HG02623 (cell line): ENCODE results near the gene PAX7.
"Not testable (repeated sequence)": the region's sequence is repeated elsewhere in the genome, so short reads cannot be mapped to it uniquely, and the experiment has no call there.

Source experiments
- ATAC-seq: cut with Tn5 transposase; IDR thresholded peaks from one replicate; pipeline ENCODE4 v1.9.1; 2021; ENCODE audit warnings: moderate library complexity; ENCODE audit not compliant: unreplicated experiment

The PAX7 gene

GRCh38 chr1:18657506-18658201, 27.0 kb downstream of the PAX7 start:
- ATAC-seq: no peak

- no peak for ATAC-seq
Measured at GRCh38 chr1:18658831-18659230, 28.2 kb downstream of the PAX7 start.

GRCh38 chr1:18661404-18662285, 31.0 kb downstream of the PAX7 start:
- ATAC-seq: no peak

- no peak for ATAC-seq
Measured at GRCh38 chr1:18662286-18662639, 31.6 kb downstream of the PAX7 start.

GRCh38 chr1:18666317-18666920, 35.8 kb downstream of the PAX7 start:
- ATAC-seq: no peak

- ATAC-seq: no peak
Measured at GRCh38 chr1:18667333-18667732, 36.7 kb downstream of the PAX7 start.

- ATAC-seq: no peak
Measured at GRCh38 chr1:18668046-18668445, 37.4 kb downstream of the PAX7 start.

- no peak for ATAC-seq
Measured at GRCh38 chr1:18668750-18669404, 38.2 kb downstream of the PAX7 start.

- ATAC-seq: no peak
Measured at GRCh38 chr1:18670121-18670867, 39.6 kb downstream of the PAX7 start.

- ATAC-seq: no peak
Measured at GRCh38 chr1:18670868-18671225, 40.2 kb downstream of the PAX7 start.

GRCh38 chr1:18673976-18674375, 43.3 kb downstream of the PAX7 start:
- no peak for ATAC-seq

- no peak for ATAC-seq
Measured at GRCh38 chr1:18676332-18676781, 45.7 kb downstream of the PAX7 start.

- ATAC-seq: no peak
Measured at GRCh38 chr1:18681423-18681835, 50.8 kb downstream of the PAX7 start.

- no peak for ATAC-seq
Measured at GRCh38 chr1:18682375-18682774, 51.7 kb downstream of the PAX7 start.

- no peak for ATAC-seq
Measured at GRCh38 chr1:18684303-18684702, 53.7 kb downstream of the PAX7 start.

- ATAC-seq: no peak
Measured at GRCh38 chr1:18686540-18686939, 55.9 kb downstream of the PAX7 start.

GRCh38 chr1:18687273-18687672, 56.6 kb downstream of the PAX7 start:
- ATAC-seq: no peak

GRCh38 chr1:18691648-18692047, 61.0 kb downstream of the PAX7 start:
- ATAC-seq: no peak

GRCh38 chr1:18693256-18694098, 62.8 kb downstream of the PAX7 start:
- ATAC-seq: no peak

- not testable (repeated sequence) for ATAC-seq
Measured at GRCh38 chr1:18694289-18694688, 63.6 kb downstream of the PAX7 start.
